Measurements from ENCODE around the gene MTRFR. TPM values are rescaled to one million over a fixed set of nuclear protein-coding genes. Genes with fewer than 3 reads are reported as not detected.
"Not testable (repeated sequence)": the region's sequence is repeated elsewhere in the genome, so short reads cannot be mapped to it uniquely, and the experiment has no call there.

MTRFR gene
- polyA plus RNA-seq, 4 donors: 11.1 to 14.0 (median 12.4) TPM

DNA sequence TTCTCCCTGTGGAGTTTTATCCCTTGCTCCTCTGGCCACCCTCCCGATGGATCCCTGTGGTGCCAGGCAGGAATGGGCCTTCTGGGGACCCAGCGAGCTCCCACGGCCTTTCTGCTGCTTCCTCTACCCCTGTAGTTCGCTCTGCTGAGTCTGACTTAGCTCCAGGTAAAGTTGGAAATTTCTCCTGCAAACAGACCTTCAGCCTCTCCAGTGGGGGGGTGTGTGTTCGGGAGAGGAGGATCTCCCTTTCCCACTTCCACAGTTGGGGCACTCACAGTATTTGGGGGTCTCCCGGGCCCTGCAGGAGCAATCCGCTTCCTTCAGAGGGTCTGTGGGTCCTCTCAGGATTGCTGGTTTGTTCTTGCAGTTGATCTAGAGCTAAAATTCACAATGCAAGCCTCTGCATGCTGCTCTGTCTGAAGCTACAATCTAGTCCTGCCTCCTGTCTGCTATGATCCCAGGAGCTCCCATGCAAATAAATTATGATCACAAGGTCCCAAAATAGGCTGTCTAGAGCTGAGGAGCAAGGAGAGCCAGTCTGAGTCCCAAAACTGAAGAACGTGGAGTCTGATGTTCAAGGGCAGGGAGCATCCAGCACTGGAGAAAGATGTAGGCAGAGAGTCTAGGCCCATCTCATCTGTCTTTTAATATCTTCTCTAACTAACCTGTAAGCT lies 18.3 kb downstream of the MTRFR start:
- Histone ChIP-seq H3K9me3 (ENCODE audit: control insufficient read depth in 2 of 2, insufficient read depth in 1 of 2, low read depth in 1 of 2, low read length in 1 of 2) (peaks cover 0 to 7% of the 10 kb centered on the region in 2 donors), H3K27ac (ENCODE audit: low read depth in 1 of 3, low read length in 2 of 3) (peak overlapping the region; percentile 87 to 96 (median 92)), H3K36me3 (ENCODE audit: control insufficient read depth in 3 of 3, insufficient read depth in 2 of 3, low read depth in 1 of 3, low read length in 3 of 3) (peaks cover 0 to 44% (median 4%) of the 10 kb centered on the region in 3 donors), H3K4me1 (ENCODE audit: control insufficient read depth in 3 of 3, insufficient read depth in 2 of 3, low read depth in 1 of 3, low read length in 2 of 3) (peaks cover 0 to 14% (median 2%) of the 10 kb centered on the region in 3 donors), H3K27me3 (ENCODE audit: control insufficient read depth in 3 of 3, insufficient read depth in 3 of 3, low read length in 3 of 3) (no peaks in the 10 kb centered on the region), H3K4me3 (ENCODE audit: low read depth in 1 of 3, low read length in 3 of 3) (no peak overlapping the region)
- DNase-seq: peak in 1 of 2 donors; percentile 13
- no peak for FAIRE-seq
- WGBS, 3 donors: 57 to 83% (median 62%) methylated on average over 8 of the region's 8 CpGs

DNA sequence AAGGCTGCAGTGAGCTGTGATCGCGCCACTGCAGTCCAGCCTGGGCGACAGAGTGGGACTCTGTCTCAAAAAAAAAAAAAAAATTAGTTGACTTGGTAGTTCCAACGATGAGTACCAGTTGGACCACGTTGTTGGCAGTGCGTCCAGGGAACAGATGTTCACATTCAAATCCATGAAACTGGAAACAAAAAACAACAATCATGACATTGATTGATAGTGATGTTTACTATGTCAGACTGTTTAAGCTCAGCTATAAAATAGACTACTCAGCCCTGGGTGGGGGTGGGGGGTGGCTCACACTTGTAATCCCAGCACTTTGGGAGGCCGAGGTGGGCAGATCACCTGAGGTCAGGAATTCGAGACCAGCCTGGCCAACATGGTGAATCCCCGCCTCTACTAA lies 19.1 kb downstream of the MTRFR start:
- DNase-seq; H3K27ac ChIP-seq (ENCODE audit: low read depth in 1 of 3, low read length in 2 of 3); H3K27me3 ChIP-seq (ENCODE audit: control insufficient read depth in 3 of 3, insufficient read depth in 3 of 3, low read length in 3 of 3); FAIRE-seq; H3K9me3 ChIP-seq (ENCODE audit: control insufficient read depth in 2 of 2, insufficient read depth in 1 of 2, low read depth in 1 of 2, low read length in 1 of 2); H3K4me3 ChIP-seq (ENCODE audit: low read depth in 1 of 3, low read length in 3 of 3): not testable (repeated sequence)
- WGBS, 3 donors: 74 to 87% (median 79%) methylated on average over 9 of the region's 9 CpGs
- H3K36me3 ChIP-seq (ENCODE audit: control insufficient read depth in 3 of 3, insufficient read depth in 2 of 3, low read depth in 1 of 3, low read length in 3 of 3): peaks cover 0 to 45% (median 4%) of the 10 kb centered on the region in 3 donors
- H3K4me1 ChIP-seq (ENCODE audit: control insufficient read depth in 3 of 3, insufficient read depth in 2 of 3, low read depth in 1 of 3, low read length in 2 of 3): peaks cover 0 to 14% (median 2%) of the 10 kb centered on the region in 3 donors

DNA sequence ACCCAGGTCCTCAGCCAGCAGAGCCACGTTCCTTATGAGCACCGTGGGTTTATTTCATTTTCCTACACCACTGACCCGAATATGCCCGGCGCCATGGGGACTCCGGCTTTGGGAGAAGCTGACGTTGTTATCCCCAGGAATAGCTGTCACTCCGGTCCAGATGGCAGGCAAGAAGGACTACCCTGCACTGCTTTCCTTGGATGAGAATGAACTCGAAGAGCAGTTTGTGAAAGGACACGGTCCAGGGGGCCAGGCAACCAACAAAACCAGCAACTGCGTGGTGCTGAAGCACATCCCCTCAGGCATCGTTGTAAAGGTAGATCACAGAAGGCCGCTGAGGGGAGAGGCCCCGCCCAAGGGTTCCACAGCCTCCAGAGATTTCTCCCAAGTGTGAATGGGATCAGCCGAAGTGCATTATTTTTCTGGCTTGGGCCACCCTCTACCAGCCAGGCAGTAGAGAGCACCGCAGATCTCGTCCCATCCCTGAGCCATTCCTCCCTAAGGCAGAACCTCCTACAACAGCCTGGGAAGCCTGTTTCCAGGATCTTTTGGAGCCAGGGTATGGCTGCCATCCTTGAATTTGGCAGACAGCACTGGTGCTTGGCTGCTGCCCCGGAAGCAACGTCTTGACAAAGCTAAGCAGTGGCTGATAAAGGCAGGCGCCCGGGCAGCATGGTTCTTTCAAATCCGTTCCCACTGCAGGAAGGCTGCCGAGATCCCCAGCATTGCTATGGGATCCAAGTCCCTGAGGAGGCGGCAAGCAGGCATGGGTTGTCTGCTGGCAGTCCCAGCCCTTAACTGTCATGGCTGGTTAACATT lies 20.6 kb downstream of the MTRFR start:
- H3K27me3 ChIP-seq (ENCODE audit: control insufficient read depth in 3 of 3, insufficient read depth in 3 of 3, low read length in 3 of 3): no peaks in the 10 kb centered on the region
- peaks cover 0 to 14% (median 2%) of the 10 kb centered on the region in 3 donors for H3K4me1 ChIP-seq (ENCODE audit: control insufficient read depth in 3 of 3, insufficient read depth in 2 of 3, low read depth in 1 of 3, low read length in 2 of 3)
- H3K27ac ChIP-seq (ENCODE audit: low read depth in 1 of 3, low read length in 2 of 3): no peak overlapping the region
- H3K36me3 ChIP-seq (ENCODE audit: control insufficient read depth in 3 of 3, insufficient read depth in 2 of 3, low read depth in 1 of 3, low read length in 3 of 3): peaks cover 0 to 53% (median 4%) of the 10 kb centered on the region in 3 donors
- no peak for DNase-seq
- no peak overlapping the region for H3K4me3 ChIP-seq (ENCODE audit: low read depth in 1 of 3, low read length in 3 of 3)
- WGBS, 3 donors: 85 to 89% (median 89%) methylated on average over 24 of the region's 24 CpGs
- FAIRE-seq: no peak
- peaks cover 0 to 3% of the 10 kb centered on the region in 2 donors for H3K9me3 ChIP-seq (ENCODE audit: control insufficient read depth in 2 of 2, insufficient read depth in 1 of 2, low read depth in 1 of 2, low read length in 1 of 2)

DNA sequence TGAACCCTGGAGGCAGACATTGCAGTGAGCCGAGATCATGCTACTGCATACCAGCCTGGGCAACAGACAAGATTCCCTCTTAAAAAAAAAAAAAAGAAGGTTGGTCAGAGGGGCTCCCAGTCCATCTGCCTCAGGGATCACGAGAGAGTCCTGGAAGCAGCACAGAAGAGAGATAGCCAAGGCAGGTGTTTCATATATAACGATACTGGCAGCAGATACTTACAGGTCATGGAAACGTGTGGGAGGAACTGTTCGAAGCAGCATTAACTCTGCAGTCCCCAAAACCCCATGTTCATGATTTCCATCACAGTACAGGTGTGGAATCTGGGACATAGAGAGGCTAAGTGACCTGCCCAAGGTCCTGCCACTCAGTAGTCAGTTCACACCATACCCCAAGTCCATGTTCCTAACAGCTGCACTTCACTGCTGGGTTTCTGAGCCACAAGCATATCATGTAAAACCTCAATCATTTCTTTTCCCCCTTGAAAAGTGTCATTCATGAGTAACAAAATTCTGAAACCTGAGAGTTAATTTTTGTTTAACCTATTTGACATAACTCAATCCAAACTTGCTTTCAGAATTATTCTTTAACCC lies 21.7 kb downstream of the MTRFR start:
- Histone ChIP-seq H3K9me3 (ENCODE audit: control insufficient read depth in 2 of 2, insufficient read depth in 1 of 2, low read depth in 1 of 2, low read length in 1 of 2) (peaks cover 0 to 3% of the 10 kb centered on the region in 2 donors), H3K4me3 (ENCODE audit: low read depth in 1 of 3, low read length in 3 of 3) (no peak overlapping the region), H3K27ac (ENCODE audit: low read depth in 1 of 3, low read length in 2 of 3) (no peak overlapping the region), H3K4me1 (ENCODE audit: control insufficient read depth in 3 of 3, insufficient read depth in 2 of 3, low read depth in 1 of 3, low read length in 2 of 3) (peaks cover 0 to 14% (median 2%) of the 10 kb centered on the region in 3 donors), H3K36me3 (ENCODE audit: control insufficient read depth in 3 of 3, insufficient read depth in 2 of 3, low read depth in 1 of 3, low read length in 3 of 3) (peaks cover 0 to 56% (median 4%) of the 10 kb centered on the region in 3 donors), H3K27me3 (ENCODE audit: control insufficient read depth in 3 of 3, insufficient read depth in 3 of 3, low read length in 3 of 3) (no peaks in the 10 kb centered on the region)
- DNase-seq: no peak
- no peak for FAIRE-seq
- WGBS, 3 donors: 59 to 70% (median 70%) methylated on average over 5 of the region's 5 CpGs

DNA sequence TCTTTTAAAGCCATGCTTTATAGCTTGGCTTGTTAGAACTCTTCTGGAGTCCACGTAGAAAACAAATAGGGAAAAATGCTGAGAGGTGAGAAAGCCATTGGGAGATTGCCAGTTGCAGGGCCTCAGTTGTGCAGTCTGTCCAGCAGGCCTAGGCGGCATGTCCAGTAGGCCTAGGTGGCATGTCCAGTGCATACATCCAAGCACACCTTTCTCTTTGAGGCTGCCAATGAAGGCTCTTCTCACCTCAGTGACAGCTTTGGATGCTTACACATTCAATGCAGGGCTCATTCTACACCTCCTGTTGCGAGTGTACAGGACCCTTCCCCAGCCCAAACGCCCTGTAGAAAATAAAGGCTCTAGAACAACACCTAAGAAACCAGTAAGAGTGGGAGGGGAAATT lies 25.4 kb downstream of the MTRFR start:
- Histone ChIP-seq H3K36me3 (ENCODE audit: control insufficient read depth in 3 of 3, insufficient read depth in 2 of 3, low read depth in 1 of 3, low read length in 3 of 3) (peaks cover 0 to 67% (median 14%) of the 10 kb centered on the region in 3 donors), H3K4me3 (ENCODE audit: low read depth in 1 of 3, low read length in 3 of 3) (no peak overlapping the region), H3K9me3 (ENCODE audit: control insufficient read depth in 2 of 2, insufficient read depth in 1 of 2, low read depth in 1 of 2, low read length in 1 of 2) (no peaks in the 10 kb centered on the region), H3K4me1 (ENCODE audit: control insufficient read depth in 3 of 3, insufficient read depth in 2 of 3, low read depth in 1 of 3, low read length in 2 of 3) (no peaks in the 10 kb centered on the region), H3K27ac (ENCODE audit: low read depth in 1 of 3, low read length in 2 of 3) (no peak overlapping the region), H3K27me3 (ENCODE audit: control insufficient read depth in 3 of 3, insufficient read depth in 3 of 3, low read length in 3 of 3) (no peaks in the 10 kb centered on the region)
- DNase-seq (no peak), FAIRE-seq (no peak)
- 68 to 92% (median 73%) methylated on average over 4 of the region's 4 CpGs for WGBS, 3 donors

DNA sequence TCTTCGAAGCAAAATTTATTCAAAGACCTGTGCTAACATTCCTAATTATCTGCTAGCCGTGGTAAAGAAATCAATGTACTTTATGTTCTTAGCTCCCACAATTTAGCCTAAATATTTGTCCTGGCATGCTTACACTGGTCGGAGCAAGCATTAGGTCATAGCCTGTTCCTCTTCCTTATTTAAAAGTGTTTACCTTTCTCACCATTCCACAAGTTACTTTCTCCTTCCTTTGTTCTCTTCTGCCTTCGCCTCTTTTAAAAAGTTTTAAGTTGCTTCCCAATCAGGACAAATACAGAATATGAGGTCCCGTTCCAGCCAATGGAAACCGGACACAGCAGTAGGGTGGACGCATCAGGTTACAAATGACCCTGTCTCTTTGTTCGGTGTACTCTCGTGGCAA lies 26.8 kb downstream of the MTRFR start:
- WGBS, 3 donors: 77 to 90% (median 81%) methylated on average over 9 of the region's 9 CpGs
- no peak for FAIRE-seq
- no peak overlapping the region for H3K4me3 ChIP-seq (ENCODE audit: low read depth in 1 of 3, low read length in 3 of 3)
- DNase-seq: no peak
- H3K4me1 ChIP-seq (ENCODE audit: control insufficient read depth in 3 of 3, insufficient read depth in 2 of 3, low read depth in 1 of 3, low read length in 2 of 3): no peaks in the 10 kb centered on the region
- H3K9me3 ChIP-seq (ENCODE audit: control insufficient read depth in 2 of 2, insufficient read depth in 1 of 2, low read depth in 1 of 2, low read length in 1 of 2): no peaks in the 10 kb centered on the region
- no peak overlapping the region for H3K27ac ChIP-seq (ENCODE audit: low read depth in 1 of 3, low read length in 2 of 3)
- H3K27me3 ChIP-seq (ENCODE audit: control insufficient read depth in 3 of 3, insufficient read depth in 3 of 3, low read length in 3 of 3): no peaks in the 10 kb centered on the region
- H3K36me3 ChIP-seq (ENCODE audit: control insufficient read depth in 3 of 3, insufficient read depth in 2 of 3, low read depth in 1 of 3, low read length in 3 of 3): peaks cover 0 to 67% (median 11%) of the 10 kb centered on the region in 3 donors

DNA sequence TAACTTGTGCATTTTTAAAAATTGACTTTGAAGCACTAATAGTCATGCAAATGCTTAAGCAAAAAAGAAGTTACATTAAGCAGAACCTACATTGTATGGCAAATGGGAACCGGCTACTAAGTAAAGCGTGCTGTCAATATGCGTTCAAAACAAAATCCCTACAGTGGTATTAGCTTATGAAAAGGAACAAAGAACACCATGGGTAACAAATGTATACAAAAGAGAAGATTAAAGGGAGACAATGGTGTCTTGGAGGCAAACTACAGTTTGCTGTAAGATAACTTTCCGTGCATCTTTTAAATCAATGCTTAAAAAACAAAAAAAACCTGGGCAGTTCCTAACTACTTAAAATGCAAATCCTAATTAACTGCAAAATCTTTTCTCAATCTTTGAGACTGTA lies 28.0 kb downstream of the MTRFR start:
- no peak overlapping the region for H3K27ac ChIP-seq (ENCODE audit: low read depth in 1 of 3, low read length in 2 of 3)
- H3K4me1 ChIP-seq (ENCODE audit: control insufficient read depth in 3 of 3, insufficient read depth in 2 of 3, low read depth in 1 of 3, low read length in 2 of 3): no peaks in the 10 kb centered on the region
- H3K9me3 ChIP-seq (ENCODE audit: control insufficient read depth in 2 of 2, insufficient read depth in 1 of 2, low read depth in 1 of 2, low read length in 1 of 2): no peaks in the 10 kb centered on the region
- 95 to 96% (median 95%) methylated on average over 4 of the region's 4 CpGs for WGBS, 3 donors
- peaks cover 0 to 69% (median 11%) of the 10 kb centered on the region in 3 donors for H3K36me3 ChIP-seq (ENCODE audit: control insufficient read depth in 3 of 3, insufficient read depth in 2 of 3, low read depth in 1 of 3, low read length in 3 of 3)
- no peak for DNase-seq
- no peak overlapping the region for H3K4me3 ChIP-seq (ENCODE audit: low read depth in 1 of 3, low read length in 3 of 3)
- no peaks in the 10 kb centered on the region for H3K27me3 ChIP-seq (ENCODE audit: control insufficient read depth in 3 of 3, insufficient read depth in 3 of 3, low read length in 3 of 3)
- no peak for FAIRE-seq

DNA sequence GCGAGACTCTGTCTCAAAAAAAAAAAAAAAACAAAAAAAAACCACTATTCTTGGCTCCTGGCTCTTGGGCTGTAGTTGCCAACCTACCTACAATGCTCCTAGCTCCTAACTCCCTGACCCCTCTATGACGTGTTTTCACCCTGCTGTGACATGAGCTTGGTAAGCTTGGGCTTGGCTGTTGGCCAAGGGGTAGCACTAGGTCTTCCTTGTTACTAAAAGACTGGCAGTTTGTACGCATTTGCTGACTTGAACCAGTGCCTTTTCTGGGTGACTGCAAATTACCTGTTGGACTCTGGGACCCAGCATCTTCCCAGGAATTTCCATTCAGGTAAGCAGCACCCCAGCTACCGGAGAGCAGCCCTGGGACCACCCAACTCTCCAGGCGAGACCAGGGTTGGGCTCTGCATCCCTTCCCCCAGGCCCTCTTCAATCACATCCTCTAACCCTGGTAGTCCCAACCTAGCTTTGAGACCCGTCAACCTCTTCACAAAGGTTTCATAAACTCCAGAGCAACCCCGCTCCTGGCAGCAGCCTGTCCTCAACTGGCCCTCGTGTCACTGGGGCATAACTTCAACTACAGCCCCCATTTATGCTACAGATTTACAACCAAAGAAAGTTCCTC lies 30.1 kb downstream of the MTRFR start:
- Histone ChIP-seq H3K4me1 (ENCODE audit: control insufficient read depth in 3 of 3, insufficient read depth in 2 of 3, low read depth in 1 of 3, low read length in 2 of 3) (no peaks in the 10 kb centered on the region), H3K4me3 (ENCODE audit: low read depth in 1 of 3, low read length in 3 of 3) (no peak overlapping the region), H3K27ac (ENCODE audit: low read depth in 1 of 3, low read length in 2 of 3) (no peak overlapping the region), H3K9me3 (ENCODE audit: control insufficient read depth in 2 of 2, insufficient read depth in 1 of 2, low read depth in 1 of 2, low read length in 1 of 2) (no peaks in the 10 kb centered on the region), H3K36me3 (ENCODE audit: control insufficient read depth in 3 of 3, insufficient read depth in 2 of 3, low read depth in 1 of 3, low read length in 3 of 3) (peaks cover 0 to 78% (median 11%) of the 10 kb centered on the region in 3 donors), H3K27me3 (ENCODE audit: control insufficient read depth in 3 of 3, insufficient read depth in 3 of 3, low read length in 3 of 3) (no peaks in the 10 kb centered on the region)
- FAIRE-seq (no peak), DNase-seq (no peak)
- WGBS, 3 donors: 88 to 92% (median 90%) methylated on average over 7 to 8 of the region's 8 CpGs
